NCI-H146 treated with DMSO at 0.1 percent for 48 hours (cell line): ENCODE measurements around the gene RAPSN.
A peak's percentile ranks its signal among the peaks of the same experiment; 100 is the strongest.

ENCODE experiments used
- DNase-seq: peaks from one replicate; lab custom pipeline; 2025; ENCODE audit not compliant: unreplicated experiment; lab: John Stamatoyannopoulos, UW

The RAPSN gene

DNA sequence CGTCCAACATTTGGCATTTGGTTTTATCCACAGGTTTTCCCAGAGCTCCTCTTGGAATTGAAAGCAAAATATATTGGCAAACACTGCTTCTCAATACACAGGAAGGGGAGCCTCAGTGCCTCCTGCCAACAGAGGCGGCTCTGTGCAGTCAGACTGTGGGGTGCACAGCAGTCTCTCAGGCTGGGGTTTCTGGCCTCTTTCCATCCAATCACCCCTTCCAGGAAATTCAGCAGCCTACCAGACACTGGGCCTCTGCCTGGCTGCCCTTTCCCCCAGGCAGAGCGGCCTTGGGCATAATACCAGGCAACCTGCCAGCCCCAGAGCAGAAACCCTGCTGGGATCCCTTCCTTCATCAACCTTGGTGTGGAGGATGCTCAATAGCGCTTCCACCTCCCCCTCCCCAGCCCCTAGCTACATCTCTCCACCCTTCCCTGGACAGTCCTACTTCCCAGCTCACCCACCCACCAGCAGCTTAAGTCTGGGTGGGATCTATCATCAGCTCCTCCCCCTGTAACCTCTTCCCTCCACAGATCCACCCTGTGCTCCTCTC is 17.8 kb upstream of the RAPSN start:
- DNase-seq = peak; percentile 82

DNA sequence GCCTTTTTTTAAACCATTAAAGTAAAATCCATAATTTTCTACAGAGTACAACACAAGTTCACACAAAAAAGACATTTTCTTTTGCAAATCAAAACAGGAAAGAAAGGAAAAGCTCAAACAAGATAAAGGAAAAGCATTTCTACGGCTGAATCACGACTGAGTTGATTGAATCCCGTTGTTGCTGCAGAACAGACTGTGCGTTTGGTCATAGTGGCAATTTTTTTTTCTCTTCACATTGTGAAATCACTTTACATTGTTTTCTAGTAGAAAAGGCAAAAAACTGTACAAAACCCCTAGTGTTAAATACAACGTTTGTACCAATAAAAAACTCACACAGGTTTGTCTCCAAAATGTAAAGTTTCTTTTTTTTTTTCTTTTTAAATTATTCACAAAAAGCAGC is 17.3 kb upstream of the RAPSN start:
- DNase-seq = no peak

DNA sequence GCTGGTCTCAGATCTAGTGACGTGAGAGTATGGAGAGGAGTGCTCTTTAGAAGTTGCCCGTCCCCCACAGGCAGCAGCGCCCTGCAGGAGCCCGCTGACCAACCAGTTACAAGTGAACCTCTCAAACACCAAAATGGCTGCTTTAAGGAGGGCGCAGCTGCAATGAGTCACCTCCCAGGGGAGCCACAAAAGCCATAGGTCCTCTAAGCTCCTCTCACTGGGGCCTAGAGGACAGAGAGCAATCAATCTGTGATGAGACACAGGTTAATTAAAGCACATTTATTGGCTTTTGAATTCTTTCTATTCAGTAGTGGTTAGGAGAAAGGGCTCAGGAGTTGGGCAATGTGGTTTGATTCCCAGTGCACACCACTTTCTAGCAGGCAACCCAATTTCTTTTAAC is 15.5 kb upstream of the RAPSN start:
- no peak for DNase-seq

DNA sequence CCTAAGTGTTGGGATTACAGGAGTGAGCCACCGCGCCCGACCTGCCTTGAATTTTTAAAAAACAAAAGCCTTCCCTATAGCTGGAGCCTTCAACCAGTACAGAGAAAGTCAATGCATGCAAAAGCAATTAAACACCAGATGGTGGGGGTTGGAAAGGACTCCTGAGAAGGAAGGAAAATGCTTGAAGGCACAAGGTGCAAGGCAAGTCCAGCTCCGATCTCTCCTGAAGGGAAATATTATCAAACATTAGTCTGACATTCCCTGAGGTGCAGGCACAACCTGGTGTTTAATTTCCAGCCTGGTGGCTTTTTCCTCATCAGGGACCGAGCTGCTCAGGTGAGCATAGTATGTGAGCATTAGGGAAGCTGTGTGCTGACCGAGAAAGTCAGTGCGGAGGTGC is 12.9 kb upstream of the RAPSN start:
- no peak for DNase-seq

DNA sequence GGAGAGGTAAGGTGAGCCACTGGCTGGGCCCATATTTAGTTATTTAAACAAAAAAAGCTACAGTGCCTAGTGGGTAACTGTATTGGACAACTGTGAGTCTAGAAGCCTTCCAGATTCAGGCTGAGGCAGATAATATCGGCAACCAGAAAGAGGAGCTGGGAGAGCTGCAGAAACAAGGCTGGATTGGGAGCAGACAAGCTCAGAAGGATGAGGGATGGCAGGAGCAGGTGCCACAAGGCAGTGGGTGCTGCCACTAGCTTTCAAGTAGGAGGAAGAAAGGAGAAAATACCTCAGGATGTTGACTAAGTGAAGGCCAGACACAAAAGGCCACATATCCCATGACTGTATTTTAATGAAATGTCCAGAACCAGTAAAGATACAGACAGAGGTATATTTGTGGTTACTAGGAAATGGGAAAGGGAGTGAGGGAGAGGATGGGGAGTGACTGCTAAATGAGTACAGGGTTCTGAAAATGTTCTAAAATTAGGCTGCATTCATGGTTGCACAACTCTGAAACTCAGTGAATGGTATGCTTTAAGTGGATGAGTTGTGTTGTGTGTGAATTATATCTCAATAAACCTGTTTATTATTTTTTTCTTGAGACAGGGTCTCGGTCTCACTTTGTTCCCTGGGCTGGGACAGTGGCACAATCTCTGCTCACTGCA is 11.8 kb upstream of the RAPSN start:
- DNase-seq = no peak

DNA sequence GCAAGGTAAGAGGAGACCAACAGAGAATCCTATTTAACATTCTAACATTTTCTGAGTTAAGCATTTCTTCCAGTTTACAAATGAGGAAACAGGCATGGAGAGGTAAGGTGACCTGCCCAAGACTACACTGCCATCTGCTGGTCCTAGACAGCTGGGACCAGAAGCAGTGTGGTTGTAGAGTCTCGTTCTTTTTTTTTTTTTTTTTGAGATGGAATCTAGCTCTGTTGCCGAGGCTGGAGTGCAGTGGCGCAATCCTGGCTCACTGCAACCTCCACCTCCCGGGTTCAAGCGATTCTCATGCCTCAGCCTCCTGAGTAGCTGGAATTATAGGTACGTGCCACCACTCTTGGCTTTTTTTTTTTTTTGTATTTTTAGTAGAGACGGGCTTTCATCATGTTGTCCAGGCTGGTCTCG is 5.3 kb upstream of the RAPSN start:
- DNase-seq = peak; percentile 40

DNA sequence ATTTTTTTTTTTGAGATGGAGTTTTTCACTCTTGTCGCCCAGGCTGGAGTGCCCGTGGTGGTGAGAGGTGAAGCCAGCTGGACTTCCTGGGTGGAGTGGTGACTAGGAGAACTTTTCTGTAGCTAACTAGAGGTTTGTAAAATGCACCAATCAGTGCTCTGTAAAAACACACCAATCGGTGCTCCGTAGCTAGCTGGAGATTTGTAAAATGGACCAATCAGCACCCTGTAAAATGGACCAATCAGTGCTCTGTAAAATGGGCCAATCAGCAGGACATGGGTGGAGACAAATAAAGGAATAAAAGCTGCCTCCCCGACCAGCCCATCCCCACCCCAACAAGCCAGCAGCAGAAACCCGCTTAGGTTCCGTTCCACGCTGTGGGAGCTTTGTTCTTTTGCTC is 4.4 kb upstream of the RAPSN start:
- DNase-seq = no peak

DNA sequence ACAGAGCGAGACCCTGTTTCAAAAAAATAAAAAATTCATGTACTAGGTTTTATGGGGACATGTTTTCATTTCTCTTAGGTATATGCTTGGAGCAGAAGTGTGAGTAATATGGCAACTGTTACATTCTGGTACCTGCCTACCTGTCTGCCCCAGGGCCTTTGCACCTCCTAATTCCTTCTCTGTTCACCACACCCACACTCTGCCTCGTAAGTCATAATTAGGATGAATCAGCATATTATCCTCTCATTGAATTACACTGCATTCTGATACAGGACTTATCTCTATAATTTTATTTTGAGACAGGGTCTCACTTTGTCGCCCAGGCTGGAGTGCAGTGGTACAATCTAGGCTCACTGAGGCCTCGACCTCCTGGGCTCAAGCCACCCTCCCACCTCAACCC is 3.1 kb upstream of the RAPSN start:
- no peak for DNase-seq

DNA sequence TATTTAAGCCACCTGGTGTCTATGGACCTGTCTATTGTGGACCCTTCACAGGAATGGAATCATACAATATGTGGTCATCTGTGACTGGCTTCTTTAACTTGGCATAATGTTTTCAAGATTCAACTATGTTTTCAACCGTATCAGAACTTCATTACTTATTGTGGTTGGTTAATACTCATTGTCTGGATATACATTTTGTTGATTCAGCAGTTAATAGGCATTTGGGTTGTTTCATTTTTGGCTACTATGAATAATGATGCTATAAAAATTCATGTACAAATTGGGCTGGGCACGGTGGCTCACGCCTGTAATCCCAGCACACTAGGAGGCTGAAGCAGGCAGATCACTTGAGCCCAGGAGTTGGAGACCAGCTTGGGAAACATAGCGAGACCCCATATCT is 2.5 kb upstream of the RAPSN start:
- no peak for DNase-seq

DNA sequence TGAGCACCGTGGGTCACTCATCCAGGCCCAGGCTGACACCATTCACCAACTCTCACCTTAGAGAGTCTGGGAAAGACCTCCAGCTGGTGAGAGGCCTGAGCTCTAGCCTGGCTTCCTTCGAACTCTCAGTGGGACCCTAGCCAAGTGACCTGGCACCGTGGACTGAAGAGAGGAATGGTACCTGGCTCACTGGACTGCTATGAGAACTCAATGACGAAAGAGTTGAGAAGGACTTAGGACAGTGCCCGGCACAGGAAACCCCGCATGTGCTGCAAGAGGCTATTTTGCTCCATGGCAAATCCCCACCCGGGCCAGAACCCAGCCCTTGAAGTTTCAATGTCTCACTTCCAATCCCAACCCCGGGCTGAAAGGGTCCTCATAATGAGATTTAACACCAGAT is 605 bp upstream of the RAPSN start:
- DNase-seq = no peak

DNA sequence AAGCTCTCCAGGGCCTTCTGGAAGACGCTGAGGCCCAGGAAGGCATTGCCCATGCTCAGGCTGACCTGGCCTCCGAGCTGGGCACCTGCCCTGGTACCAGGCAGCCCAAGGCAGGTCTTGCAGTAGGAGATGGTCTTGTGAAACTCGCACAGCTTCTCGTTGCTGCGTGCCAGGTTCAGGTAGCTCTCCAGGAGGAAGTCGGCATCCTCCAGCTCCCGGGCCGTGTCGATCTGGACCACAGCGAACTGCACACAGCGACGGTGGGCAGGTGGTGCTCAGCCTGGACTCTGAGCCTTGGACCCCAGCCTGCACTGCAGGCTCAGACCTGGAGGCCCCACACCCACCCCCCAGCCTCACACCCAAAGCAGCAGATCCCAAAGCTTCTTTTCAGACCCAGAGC is 1.0 kb downstream of the RAPSN start:
- no peak for DNase-seq

DNA sequence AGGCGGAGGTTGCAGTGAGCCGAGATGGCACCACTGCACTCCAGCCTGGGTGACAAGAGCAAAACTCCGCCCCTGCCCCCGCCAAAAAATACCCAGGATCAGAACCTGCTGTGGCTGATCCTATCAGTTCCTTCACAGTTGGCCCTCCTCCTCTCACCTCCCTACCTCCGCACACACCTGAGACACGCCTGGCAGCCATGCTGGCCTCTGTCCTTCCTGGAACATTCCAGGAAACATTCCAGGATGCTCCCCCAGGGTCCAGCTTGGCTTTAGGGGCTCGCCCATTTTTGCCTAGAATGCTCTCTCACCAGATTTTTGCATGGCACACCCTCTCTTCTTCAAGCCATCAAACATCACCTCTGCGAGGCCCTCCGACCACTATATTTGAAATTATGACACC is 2.1 kb downstream of the RAPSN start:
- DNase-seq = no peak

DNA sequence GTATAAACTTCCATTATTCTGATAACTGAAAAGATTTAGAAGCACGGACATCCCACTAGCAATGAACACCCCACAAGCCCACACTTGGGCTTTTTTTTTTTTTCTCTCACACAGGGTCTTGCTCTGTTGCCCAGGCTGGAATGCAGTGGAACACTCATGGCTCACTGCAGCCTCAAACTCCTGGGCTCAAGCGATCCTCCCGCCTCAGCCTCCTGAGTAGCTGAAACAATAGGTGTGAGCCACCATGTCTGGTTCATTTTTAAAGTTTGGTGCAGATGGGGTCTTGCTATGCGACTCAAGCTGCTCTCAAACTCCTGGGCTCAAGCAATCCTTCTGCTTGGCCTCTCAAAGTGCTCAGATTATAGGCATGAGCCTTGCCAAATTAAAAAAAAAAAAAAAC is 3.1 kb downstream of the RAPSN start:
- no peak for DNase-seq

DNA sequence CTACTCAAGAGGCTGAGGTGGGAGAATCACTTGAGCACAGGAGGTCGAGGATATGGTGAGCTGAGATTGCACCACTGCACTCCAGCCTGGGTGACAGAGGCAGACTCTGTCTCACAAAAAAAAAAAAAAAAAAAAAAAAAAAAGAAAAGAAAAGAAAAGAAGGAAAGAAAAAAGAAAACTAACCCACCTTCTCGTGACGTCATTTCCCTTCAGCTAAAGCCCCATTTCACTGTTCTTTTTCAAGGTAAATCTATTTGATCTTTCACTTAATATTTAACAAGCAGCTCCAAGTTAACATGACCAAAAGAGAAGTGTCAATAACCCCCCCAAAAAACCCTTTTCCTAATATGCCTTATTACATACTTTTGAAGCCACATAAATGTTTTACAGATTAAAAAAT is 5.1 kb downstream of the RAPSN start:
- no peak for DNase-seq

DNA sequence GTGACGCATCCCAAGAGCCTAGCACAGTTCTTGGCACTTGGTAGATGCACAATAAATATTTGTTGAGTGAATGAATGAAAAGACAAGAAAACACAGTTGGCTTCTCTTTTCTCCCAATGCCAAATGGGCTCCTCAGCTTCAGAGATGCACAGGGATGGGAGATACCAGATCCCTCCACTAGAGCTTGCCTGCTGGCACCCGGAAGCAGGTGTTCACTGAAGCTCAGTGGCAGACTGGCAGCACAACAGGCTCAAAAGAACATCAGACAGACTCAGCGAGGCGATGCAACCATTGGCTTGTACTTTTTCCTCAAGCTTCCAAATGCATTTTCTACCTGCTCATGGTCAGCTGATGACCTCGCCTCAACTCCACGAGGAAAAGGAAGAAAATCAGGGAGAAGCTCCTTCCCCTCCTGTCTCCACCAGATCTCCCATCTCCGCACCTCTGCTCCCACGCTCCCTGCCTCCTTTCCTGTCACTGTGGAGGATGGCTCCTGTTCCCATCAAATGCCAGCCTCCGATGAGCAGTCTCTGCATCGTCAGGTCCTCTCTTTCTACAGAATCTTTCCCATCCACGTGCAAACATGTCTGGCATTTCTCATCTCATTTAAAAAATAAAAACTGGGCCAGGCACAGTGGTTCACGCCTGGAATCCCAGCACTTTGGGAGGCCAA is 5.8 kb downstream of the RAPSN start:
- no peak for DNase-seq

DNA sequence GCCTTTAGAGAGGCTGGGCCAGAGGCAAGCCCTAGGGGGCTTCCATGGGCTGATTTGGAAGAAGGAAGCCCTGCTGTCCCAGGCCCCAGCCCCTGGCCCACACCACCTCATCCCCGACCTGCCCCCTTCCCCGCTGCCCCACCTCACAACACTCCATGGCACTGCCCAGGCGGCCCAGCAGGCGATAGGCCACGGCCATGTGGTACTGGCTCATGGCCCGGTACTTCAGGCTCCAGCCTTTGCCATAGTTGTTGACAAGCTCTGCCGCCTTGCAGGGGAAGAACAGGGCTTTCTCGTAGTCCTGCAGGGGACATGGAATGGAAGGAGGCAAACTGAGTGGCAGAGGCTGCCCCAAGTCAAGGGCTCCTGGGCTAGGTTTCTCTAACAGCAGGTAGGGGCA is 6.4 kb downstream of the RAPSN start:
- no peak for DNase-seq

DNA sequence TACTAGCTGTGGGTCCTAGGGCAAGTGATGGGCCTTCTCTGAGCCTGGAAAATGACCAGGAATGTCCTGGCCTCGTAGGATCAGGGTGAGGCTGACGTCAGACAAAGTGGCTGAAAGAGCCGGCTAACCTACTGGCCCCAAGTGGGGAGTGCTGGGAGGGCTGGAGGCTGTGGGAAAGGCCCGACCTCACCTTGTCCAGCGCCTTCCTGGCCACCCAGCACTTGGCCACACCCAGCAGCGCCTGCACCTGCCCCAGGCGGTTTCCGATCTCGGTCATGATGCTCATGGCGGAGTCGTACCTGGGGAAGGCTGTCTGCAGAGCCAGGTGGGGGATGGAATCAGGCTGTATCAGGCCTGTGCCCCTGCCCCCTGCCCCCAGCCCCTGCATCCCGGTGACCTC is 7.5 kb downstream of the RAPSN start:
- no peak for DNase-seq

DNA sequence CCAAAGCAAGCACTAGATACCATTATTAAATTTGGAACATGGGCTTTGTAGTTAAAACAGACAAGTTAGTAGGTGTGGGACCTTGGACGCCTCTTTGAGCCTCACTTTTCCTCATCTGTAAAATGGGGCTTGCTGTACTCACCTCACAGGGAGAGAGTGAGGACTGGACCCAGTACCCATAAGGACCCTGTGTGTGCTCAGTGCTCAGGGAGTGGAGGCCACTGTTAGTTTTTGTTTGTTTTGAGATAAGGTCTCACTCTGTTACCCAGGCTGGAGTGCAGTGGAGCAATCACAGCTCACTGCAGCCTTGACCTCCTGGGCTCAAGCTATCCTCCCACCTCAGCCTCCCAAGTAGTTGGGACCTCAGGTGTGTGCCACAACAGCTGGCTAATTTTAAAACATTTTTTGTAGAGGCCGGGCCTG is 8.9 kb downstream of the RAPSN start:
- DNase-seq = no peak

DNA sequence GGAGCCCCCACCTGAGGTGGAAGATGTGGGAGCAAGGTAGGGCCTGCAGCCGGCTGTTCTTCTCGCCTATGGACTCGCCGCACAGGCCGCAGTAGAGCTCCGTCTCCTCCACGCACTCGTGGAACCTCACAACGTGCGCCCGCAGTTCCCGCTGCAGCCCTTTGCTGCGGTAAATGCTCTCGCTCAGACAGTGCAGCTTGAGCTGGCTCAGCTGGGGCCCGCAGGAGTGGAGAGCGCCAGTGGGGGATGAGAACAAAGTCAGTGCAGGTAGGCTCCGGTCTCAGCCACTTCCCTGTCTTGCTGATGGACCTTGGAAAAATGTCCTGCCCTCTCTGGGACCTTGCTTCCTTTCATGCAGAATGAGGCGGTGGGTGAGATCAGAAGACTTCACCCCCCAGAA is 10.2 kb downstream of the RAPSN start:
- DNase-seq = no peak

DNA sequence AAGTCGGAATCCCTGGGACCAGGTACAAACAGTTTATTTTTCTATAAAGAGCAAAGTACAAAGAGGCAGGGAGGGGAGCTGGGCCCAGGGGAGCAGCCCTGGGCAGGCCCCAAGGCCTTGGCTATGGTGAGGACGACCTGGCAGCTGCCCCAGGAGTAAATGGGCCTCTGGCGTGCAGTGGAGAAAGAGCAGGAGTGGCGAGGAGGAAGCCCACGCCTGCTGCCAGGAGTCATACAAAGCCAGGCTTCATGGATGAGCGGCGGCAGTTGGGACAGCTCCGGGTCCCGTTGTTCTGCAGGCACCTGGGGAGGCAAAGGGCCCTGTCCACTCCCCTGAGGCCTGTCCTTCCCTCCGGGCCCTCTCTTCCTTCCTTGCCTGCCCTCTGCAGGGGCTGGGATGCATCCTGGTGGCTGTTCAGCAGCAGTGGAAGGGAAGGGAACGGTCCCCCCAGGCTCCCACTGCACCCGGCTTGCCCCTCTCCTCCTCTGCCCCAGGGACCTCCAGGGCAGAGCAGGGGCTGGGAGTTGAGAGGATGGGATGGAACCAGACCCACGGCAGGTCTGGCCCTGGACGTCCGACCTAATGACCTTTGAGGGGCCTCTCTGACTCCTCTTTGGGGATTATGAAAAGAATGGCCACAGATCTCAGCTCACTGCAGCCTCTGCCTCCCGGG is 11.1 kb downstream of the RAPSN start:
- no peak for DNase-seq

DNA sequence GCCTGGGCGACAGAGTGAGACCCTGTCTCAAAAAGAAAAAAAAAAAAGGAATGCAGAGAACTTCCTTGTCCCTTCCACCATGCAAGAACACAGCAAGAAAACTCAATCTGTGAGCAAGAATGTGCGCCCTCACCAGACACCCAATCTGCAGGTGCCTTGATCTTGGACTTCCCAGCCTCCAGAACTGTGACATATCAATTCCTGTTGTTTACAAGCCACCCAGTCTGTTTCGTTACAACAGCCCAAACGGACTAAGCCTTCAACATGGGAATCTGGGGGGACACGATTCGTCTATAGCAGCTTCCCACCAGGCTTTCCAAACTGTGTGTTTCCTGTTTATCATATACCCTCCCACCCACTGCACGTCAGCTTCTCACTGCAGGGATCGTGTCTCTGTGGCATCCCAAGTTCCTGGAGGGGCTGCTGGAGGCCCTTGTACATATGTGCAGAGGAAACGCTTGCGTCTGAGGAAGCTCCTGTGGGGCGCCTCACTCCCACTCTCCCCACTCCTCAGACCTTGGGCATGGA is 11.7 kb downstream of the RAPSN start:
- DNase-seq = no peak

DNA sequence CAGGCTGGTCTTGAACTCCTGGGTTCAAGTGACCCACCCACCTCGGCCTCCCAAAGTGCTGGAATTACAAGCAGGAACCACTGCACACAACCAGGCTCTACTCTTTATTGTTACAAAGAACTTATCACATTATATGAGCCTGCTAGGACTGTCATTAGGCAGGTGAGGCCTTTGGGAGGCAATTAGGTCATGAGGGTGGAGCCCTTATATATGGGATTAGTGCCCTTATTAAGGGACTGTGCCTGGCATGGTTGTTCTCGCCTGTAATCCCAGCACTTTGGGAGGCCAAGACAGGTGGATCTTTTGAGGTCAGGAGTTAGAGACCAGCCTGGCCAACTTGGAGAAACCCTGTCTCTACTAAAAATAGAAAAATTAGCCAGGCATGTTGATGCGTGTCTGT is 12.2 kb downstream of the RAPSN start:
- DNase-seq = no peak
